HEK293T (cell line): Measurements from ENCODE around the gene KCNMA1.

Source experiments
- SP1 ChIP-seq: fragments of 450-650 bp; IDR thresholded peaks from 2 replicates; pipeline ENCODE4 v1.6.1; 2017
- ZNF384 ChIP-seq: fragments of 450-650 bp; IDR thresholded peaks from 2 replicates; pipeline ENCODE4 v1.6.1; 2016

- TF ChIP-seq ZNF384 (no peak), SP1 (no peak)
Measured at GRCh38 chr10:77012812-77013500, 624.7 kb downstream of the KCNMA1 start.
